GM18909 (cell line): Measurements from ENCODE around the gene AP1AR.

Experiments used
- ATAC-seq: cut with Tn5 transposase; IDR thresholded peaks from one replicate; pipeline ENCODE4 v1.9.1; 2021; ENCODE audit warnings: mild to moderate bottlenecking; ENCODE audit not compliant: unreplicated experiment, poor library complexity

Gene AP1AR

GRCh38 chr4:112219826-112220366, 11.7 kb upstream of the AP1AR start:
- no peak for ATAC-seq

- ATAC-seq: no peak
These were observed 9.2 kb upstream of the AP1AR start for GRCh38 chr4:112222219-112222955.

DNA sequence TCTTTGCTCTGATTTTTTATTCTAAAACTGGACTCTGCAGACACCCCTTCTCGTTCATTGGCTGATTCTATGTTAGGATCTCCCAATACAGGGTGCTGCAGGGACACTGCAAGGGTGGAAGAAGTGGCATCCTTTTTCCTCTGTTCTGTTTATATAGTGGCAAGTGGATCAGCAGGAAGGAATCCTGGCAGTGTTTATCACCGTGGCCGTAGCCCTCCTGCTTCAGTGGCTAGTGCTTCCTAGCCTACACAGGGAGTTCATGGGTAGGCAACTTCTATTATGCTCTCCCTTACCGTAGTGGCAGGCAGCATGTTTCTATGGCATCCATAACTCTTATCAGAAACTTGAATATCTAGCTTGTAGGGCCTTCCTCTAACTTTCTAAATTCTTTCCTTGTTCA, 6.4 kb upstream of the AP1AR start:
- ATAC-seq: no peak

- peak; percentile 87 for ATAC-seq
These were observed 458 bp upstream of the AP1AR start for GRCh38 chr4:112230879-112231778.

- no peak for ATAC-seq
These were observed 3.5 kb downstream of the AP1AR start for GRCh38 chr4:112234952-112235609.

DNA sequence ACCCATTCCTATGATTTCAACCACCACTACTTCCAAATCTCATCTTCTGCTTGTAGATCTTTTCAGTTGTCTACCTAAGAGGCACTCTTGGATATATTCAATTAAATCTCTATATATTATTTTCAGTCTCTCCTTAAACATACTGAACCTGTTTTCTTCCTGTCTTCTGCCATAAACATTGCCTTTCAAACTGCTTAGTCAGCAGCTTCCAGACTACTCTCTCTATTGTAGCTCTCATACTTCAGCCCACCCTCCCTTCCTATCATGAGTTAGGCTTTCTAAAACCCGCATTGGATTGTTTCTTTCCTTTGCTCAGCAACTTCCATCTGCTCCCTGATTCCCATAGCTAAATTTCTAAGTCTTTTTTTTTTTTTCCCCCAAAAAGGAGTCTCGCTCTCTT, 4.5 kb downstream of the AP1AR start:
- ATAC-seq: no peak

- ATAC-seq: no peak
These were observed 7.2 kb downstream of the AP1AR start for GRCh38 chr4:112238833-112239232.

GRCh38 chr4:112245383-112245782, 13.8 kb downstream of the AP1AR start:
- ATAC-seq: no peak

- ATAC-seq: no peak
These were observed 15.4 kb downstream of the AP1AR start for GRCh38 chr4:112247021-112247420.

GRCh38 chr4:112251019-112251643, 19.5 kb downstream of the AP1AR start:
- no peak for ATAC-seq

DNA sequence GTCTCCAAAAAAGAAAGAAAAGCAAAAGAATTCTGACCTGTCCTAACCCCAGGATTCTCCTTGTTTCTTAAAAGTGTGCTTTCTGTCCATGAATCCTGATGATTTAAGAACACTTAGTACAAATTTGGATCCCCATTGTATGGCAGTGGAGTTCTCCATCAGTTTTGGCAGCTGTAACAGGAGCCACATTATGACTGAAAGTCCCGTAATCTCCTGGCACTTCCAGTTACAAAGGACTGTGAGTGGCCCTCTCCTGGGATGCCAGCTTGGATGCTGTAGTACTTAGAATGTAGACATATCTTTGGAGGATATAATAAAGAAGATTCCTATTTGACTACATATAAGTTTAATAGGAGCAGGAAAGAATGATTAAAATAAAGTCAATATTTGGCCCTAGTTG, 20.6 kb downstream of the AP1AR start:
- ATAC-seq: no peak

- peak; percentile 95 for ATAC-seq
These were observed 21.9 kb downstream of the AP1AR start for GRCh38 chr4:112253382-112254000.

DNA sequence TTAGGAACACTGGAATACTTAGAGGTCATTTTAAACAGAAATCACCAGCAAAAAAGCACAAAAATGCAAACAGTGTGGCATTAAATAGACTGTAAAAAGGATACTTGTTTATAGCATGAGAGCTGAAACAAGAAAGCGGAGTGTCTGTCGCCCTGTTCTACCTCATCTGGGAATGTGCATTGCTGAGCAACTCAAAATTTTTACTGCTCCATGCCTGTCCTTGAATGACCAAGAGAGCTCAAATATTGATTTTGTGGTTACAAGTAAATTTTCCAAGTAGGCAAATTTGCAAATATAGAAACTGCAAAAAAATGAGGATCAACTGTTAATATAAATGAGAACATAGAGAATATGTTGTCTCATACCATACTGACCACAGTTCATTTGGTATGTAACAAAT, 25.5 kb downstream of the AP1AR start:
- no peak for ATAC-seq

- ATAC-seq: no peak
These were observed 35.2 kb downstream of the AP1AR start for GRCh38 chr4:112266823-112267222.

- ATAC-seq: no peak
These were observed 38.5 kb downstream of the AP1AR start for GRCh38 chr4:112270051-112270450.

DNA sequence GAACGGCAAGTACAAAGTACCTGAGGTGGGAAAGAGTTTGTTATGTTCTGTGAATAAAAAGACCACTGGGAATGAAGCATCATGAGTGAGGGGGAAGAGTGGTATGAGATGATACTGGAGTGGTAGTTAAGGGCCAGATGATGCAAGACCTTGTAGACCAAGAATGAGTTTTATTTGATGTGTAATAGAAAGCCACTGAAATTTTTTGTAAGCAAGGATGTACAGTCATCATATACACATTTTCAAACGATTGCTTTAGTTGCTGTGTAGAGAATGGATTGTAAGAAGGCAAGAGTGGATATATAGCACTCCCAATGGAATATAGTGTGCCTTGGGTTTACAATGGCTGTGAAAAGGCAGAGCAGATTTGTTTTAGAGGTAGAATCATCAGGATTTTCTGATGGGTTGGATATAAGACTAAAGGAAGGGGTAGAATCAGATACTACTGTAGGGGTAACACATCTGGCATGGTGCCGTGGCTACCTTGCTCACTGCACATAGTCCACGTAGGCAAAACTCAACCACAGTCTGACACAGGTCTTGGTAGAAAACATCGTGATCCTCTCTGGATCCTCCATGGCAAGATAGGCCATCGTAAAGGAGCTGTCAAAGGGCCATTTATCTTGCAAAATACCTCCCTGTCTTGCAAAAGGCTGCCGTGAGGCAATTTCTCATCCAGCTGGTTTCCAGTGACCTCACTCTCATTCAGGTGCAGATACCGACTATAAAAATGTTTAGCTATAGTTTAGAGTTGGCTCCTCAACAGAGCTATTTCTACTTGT, 39.2 kb downstream of the AP1AR start:
- ATAC-seq: no peak

DNA sequence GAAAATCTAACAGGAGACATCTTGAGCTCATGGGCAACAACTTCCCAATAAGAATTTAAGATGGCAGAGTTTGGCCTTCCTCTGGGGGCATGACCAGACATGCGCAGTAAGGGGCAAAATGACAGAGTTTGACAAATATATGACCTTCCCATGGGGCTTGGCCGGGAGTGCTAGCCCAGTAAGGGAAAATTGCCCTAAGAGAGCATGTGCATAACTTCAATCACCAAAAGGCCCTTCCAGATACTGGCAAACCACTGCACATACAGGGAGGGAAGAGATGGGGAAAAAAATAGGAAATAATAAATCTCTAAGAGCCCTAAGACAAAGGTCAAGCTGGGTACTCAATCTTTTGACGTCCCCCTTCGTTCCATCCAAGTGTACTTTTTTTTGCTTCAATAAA, 40.7 kb downstream of the AP1AR start:
- ATAC-seq: no peak

DNA sequence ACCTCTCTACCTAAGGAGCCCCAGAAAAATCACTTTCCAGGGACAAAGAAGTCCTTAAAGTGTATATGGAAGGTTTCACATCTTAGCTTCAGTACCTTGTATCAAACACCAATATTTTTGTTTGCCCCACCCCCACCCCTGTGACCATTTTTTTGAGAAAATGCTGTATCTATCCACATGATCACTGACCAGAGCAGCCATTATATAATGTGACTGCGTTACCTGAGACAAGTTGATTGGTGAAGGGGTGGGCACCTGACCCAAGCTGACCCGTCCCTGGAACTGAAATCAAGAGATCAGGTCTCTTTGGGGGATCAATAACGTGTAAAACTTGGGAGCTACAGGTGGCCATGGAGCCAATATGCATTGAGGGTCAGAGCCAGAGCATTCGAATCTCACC, 43.4 kb downstream of the AP1AR start:
- no peak for ATAC-seq

DNA sequence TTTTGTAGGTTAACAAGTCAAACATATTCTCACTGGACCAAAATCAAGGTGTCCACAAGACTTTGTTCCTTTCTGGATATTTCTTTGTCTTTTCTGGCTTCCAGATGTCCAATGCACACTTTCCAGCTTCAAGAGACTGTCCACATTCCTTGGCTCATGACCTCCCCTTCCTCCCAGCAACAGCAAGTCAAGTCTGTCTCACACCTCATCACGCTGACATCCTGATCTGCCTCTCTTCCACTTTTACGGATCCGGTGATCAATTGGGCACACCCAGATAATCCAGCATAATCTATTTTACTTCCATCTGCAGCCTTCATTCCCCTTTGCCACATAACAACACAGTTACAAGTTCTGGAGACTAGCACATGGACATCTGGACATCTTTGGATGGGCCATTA, 44.5 kb downstream of the AP1AR start:
- no peak for ATAC-seq
